ENCODE results near the gene COL4A2.

The COL4A2 gene

DNA sequence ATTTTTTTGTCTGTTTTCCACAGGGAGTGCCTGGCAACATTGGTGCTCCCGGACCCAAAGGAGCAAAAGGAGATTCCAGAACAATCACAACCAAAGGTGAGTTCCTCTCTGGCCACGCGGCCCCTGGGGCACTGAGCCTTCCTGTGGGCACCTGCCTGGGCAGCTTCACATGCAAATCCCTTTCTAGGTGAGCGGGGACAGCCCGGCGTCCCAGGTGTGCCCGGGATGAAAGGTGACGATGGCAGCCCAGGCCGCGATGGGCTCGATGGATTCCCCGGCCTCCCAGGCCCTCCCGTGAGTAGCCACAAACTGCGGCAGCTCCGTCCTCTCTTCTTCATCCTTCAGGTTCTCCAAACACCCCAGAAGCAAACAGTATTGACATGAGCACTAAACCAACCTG, 155.0 kb downstream of the COL4A2 start:
- DNase-seq, result no peak

DNA sequence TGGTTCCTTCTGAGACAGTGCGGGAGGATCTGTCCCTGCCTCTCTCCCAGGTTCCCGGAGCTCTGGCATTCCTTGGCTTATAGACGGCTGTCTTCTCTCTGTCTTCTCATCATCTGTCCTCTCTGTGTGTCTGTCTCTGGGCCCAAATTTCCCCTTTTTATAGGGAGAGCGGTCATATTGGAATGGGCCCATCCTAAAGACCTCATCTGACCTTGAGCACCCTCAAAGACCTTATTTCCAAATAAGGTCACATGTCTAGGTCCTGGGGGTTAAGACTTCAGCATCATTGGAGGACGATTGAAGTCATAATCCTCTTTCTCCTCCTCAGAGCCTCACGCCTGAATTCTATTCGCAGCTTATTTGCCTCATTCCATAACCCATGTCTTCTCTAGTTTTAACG, 156.1 kb downstream of the COL4A2 start:
- no peak for DNase-seq

DNA sequence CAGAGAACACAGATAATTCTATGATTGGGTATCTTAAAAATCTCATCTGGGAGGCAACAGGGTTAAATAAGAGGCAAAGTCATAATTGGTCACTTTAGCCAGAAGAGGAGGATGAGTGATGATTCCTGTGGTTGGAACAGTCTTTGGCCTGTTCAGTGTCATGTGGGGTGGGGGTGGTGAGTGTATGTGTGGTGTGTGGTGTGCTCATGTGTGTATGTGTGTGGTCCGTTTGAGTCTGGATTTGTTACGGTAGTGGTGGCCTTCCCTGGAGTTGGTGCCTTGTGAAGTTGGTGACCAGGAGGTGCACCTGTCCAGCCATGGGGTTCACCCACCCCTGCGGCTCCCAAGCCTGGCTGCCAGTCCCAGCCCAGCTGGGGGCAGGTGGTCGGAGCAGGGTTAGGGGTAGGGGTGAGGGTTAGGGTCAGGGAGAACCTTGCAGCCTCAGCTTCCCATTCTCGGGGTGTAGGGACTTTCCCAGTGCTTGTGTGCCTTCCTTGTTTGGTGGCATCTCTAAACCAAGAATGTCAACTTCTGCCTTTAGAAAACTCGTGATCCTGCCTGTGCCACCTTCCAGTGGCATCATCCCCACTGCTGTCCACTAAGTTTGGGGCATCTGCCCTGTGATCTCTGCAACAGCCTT, 156.9 kb downstream of the COL4A2 start:
- no peak for DNase-seq

DNA sequence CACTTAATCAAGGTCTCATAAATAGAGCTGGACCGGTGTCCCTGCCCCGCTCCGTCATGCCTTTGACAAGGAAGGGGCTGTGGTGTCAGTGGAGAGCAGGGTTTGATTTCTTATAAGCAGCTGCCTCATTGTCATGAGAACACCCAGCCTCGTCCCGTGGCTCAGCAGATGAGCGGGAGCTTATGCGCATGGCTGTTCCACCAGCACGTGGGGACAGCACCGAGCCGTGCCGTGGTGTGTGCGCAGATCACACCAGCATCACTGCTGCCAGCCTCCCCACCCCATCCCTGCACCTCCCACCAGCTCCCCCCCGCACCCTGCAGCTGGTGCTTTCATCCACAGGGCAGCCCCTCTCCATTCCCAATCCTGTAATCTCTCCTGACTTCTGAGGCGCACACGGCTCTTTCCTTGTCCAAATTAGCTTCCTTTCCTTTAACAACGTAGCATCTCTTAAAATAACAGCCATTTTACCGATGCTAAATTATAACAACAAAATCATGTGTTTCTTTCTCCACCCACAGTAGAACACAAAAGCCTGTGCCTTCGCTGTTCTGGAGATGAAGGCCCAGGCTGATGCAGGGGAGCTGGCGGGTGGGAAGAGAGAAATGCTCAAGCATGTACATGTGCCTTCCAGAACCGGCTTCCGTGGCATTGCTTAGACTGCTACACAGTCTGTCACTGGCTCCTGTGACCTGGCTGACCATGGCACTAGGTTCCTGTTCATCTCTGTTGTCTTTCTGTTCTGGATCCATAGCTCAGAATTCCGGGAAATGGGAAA, 157.7 kb downstream of the COL4A2 start:
- DNase-seq, result no peak

DNA sequence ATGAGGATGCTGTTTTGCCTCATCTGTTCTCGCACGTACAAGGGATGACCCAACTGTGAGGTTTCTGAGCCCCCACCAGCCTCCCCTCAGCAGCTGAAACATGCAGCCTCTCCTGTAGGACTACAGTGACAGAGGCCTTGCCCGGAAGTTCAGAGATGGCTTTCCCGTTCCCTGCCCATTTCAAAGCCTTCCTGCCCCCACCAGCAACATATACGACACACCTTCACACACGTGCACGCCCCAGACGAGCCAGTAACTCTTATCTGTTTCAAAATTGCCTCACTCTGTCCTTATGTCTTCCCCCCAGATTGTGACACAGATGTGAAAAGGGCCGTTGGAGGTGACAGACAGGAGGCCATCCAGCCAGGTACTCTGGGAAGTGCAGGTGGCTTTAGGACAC, 158.6 kb downstream of the COL4A2 start:
- no peak for DNase-seq

DNA sequence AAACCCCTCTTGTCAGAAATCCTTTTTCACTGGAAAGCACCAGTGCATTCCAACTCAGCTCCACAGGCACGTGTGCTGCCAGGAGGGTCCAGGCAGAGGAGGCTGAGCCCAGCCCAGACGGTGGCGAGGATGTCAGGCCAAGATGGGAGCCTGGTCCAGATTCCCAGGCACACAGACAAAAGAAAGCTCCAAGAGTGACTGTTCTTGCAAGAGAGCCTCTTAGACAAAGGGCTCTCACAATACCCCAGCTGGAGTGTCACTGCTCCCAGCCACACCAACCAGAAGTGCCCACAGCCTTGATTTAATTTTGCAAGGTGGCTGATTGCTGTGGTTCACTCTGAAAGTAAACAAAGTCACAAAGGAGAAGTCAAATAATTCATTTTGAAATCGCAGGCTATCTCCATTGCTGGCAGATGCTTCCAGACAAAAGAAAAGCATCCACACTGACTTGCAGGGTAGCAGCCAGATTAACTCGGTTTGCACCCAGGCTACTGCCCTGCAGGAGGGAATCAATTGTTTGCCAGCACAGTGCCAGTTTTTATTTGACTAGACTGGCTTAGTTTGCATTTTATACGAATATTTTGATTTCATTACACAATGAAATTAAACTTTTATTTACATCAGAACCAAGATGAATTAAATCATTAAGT, 159.3 kb downstream of the COL4A2 start:
- no peak for DNase-seq

DNA sequence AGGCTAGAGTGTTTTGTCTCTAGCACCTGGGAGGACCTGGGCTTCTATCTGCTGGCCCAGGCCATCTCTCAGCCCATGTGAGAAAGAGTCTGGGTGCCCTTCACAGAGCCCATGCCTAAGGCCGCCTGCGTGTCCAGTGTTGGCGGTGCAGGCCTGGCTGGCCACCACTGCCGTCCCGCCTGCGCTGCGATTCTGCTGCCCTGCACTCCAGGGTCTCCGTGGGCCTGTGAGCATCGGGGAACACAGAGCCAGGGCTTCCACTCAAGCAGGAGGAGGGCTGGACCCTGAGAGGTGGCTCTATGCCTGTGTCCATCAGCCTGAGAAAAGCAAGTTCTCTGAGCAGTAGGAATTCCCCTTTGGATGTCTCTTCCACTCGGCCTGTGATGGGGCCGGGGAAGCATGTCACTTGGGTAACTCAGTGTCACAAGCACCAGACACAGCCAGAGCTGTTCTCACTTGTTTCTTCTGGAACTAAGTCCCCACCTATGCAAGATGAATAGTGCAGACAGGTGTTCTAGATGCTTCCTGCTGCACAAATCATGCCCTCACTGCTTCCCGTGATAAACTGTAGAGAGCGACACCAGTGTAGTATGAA, 160.5 kb downstream of the COL4A2 start:
- no peak for DNase-seq

DNA sequence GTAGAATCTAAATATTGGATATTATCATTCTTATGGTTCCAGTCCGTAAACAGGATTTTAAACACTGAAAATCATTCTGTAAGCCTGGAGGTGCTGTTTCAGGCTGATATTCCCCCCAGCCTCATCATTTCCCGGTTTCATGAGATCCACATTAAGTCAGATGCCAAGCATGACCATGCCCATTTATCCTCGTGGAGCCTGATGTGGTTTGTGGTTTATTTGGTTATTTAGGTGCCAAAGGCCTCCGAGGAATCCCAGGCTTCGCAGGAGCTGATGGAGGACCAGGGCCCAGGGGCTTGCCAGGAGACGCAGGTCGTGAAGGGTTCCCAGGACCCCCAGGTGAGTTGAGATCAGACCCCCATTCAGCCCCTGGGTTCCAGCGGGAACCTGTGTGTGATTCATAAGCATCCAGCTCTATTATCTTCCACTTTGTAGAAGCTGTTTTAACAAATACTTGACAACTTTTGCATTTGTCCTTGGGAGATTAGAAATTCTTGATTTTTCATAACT, 162.0 kb downstream of the COL4A2 start:
- no peak for DNase-seq

DNA sequence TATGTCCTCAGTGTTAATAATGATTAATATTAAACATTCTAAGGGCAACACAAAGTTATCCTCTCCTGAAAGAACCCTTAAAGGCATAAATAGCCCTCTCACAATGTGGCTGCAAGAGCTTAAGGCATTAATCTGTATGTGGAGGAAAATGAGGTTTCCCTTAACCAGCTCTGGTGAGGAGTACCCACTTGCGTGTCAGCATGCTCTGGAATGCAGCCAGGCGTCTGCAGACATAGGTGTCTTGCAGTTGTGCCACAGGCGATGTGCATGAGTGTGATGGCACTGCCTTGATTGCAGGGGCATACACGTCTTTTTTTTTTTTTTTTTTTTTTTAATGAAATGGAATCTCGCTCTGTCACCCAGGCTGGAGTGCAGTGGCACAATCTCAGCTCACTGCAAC, 162.5 kb downstream of the COL4A2 start:
- DNase-seq, result no peak

DNA sequence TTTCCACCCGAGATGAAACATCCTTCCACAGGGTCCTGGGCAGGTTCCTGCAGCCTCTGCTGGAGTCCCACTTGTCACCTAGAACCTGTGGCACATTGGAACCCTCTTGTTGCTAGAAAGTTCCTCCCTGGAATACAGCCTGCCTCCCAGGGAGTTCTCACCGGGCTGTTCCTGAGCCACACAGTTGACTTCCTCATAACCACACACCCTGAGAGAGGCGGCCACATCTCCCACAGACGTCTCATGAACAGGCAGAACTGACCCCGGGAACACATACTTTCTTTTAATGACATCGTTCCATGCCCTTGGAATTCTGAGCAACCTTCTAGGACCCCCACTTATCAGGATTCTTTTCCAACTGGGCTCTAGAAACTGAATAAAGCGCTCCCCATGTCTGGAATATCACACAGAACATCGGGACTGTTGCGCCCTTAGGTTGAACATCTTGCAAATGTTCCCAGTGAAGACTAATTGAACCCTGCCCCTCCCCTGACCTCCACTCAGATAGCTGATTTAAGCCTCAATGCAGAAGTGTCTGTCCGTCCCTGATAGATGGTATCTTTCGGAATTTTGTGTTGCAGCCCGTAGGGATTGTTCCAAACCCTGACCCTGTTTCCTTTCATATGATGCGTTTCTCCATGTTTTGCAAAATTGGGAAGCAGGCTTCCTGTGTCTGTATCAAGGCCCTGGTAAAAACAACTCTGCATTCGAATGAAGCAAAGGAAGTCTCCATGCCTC, 163.4 kb downstream of the COL4A2 start:
- DNase-seq, result no peak

DNA sequence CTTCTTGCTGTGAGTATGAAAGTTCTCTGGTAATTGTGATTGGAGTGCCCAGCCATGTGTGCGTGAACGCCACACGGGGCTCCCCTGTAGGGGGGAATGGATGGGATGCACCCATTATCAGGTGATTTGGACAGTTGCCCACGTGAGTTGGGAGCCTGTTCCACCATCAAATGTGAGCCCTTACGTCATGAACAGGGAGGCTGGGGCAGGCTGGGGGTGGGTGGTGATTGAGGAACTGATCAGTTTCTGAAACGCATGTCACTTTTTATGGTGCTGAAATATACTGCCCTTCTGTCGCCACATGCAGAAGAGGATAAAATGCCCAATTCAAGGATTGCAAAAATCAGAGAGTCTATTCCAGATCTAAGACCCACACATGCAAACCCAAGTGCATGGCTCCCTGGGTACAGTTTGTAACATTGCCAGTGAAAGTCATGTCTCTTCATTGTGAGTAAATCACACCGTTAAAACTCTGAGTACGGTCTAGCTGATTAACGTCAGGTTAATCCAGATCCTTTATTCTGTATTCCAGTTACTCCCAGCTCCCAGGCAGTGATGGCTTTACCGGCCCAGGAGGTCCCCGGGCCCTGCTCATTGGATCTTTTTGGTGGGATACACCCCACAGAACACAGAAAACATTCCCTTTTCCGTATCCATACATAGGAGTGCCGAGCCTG, 164.2 kb downstream of the COL4A2 start:
- no peak for DNase-seq

DNA sequence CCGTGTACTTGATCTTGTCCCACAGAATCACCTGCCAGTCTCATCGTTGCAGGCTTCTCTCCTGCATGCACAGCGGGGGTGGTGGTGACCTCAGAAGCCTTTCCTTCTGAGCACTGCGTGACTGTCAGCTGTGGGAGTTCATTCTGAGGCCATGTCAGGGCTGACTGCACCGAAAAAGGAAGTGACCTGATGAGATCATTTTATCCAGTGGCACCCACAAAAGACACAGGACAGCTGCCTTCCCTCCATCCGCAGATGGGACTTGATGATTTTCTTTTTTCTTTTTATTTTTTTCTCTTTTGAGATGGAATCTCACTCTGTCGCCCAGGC, 164.7 kb downstream of the COL4A2 start:
- no peak for DNase-seq

DNA sequence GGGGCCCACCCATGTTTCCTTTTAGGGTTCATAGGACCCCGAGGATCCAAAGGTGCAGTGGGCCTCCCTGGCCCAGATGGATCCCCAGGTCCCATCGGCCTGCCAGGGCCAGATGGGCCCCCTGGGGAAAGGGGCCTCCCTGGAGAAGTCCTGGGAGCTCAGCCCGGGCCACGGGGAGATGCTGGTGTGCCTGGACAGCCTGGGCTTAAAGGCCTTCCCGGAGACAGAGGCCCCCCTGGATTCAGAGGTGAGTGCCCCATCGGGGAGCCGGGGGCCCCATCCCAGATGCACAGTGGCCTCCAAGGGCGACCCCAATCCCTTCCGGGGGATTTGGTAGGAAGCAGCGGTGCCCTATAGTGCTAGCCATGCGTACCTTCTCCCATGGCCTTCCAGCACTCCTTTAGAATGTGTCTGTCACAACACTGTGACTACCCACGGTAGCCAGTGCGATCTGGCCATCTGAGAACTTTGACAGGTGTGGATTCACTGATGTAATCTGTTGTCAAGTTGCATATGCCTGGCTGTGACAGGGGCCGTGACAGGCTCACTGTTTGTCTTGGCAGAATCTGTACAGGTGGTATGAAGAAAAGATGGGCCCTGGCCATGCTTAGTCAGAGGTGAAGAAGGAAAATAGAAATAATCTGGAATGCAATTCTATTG, 165.9 kb downstream of the COL4A2 start:
- no peak for DNase-seq

DNA sequence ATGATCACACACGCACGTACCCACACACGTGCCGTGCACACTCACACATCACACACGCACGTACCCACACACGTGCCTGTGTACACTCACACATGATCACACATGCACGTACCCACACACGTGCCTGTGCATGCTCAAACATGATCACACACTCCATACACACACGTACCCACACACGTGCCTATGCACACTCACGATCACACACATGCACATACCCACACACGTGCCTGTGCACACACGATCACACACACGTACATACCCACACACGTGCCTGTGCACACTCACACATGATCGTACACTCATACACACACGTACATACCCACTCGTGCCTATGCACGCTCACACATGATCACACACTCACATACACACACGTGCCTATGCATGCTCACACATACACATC, 167.6 kb downstream of the COL4A2 start:
- DNase-seq, result no peak

DNA sequence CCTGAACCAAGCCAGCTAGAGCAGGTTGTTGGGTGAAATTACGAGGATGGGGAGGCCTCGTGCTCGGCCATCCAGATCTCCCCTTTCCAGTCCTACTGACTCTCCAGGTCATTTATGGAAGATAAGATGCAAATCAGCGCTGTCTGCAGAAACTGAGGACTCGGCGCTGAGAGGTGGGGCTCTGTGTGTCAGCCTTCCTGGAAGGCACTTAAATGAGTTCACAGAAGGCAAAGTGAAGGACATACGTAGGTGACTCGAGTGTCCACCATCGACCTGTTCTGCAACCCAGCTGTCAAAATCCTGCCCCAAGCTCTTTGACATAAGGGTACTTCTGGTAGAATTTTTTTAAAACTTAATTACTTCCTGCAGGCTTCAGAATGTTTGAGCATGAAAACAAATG, 168.0 kb downstream of the COL4A2 start:
- no peak for DNase-seq

DNA sequence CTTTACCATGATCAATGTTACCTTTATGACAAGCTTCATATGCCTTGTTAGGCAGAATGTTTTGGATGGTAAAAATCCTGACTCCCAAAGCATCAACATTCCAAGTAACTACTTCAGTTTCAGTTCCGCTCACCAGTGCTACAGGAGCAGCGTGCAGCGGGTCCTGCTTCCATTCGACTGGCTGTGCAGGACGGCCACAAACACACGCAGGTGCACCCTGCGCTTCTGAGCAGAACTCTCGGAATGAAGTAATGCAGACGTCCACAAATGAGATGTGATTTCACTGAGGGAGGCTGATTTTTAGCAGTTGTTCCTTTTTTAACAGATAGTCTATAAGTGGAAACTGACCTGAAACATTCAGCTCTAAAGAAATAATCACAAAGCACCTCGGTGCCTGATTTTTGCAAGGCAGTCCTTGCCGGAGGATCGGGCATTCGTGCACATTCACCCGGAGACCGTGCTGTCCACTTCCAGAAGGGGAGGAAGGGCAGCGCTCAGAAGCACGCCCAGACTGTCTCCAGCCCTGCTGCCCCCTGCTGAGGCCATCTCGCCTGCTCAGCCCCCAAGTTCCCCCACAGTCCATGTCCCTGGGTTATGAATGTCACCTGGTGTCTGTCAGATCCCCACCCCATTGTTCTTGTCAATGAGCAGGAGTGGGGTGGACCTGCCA, 168.6 kb downstream of the COL4A2 start:
- no peak for DNase-seq

DNA sequence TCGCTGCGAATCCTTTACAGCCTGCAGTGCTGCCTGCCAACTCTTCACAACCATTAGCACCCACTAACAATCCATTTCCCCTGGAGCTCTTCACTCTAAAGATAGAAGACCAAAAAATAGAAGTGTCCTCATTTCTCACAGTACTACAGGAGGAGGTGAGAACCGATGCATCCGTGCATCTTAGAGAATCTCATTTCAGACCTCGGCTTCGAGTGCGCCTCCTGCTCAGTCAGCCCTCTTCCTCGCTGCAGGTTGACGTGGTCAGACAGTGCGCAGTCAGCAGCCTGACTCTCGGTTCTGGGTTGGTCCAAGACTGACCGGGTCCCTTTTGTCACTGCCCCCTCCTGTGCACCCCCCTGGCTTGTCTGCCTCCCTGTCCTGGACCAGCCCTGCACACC, 169.1 kb downstream of the COL4A2 start:
- no peak for DNase-seq

DNA sequence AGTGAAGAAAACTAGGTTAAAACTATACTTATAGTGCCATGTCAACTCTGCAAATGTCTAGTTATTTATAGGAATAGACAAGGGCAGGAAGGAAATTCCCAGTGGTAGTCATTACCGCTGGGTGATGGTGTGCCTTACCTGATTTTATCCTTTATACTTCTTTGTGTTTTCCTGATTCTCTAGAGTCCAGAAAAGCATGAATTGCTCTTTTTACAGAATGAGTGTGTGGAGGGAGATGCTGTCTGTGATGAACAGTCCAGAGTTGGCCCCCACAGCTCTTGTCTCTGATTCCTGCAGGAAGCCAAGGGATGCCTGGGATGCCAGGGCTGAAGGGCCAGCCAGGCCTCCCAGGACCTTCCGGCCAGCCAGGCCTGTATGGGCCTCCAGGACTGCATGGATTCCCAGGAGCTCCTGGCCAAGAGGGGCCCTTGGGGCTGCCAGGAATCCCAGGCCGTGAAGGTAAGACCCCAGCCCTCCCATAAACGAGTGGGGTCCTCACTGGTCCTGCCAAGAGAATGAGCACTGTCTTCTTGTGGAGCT, 170.7 kb downstream of the COL4A2 start:
- DNase-seq, result no peak

DNA sequence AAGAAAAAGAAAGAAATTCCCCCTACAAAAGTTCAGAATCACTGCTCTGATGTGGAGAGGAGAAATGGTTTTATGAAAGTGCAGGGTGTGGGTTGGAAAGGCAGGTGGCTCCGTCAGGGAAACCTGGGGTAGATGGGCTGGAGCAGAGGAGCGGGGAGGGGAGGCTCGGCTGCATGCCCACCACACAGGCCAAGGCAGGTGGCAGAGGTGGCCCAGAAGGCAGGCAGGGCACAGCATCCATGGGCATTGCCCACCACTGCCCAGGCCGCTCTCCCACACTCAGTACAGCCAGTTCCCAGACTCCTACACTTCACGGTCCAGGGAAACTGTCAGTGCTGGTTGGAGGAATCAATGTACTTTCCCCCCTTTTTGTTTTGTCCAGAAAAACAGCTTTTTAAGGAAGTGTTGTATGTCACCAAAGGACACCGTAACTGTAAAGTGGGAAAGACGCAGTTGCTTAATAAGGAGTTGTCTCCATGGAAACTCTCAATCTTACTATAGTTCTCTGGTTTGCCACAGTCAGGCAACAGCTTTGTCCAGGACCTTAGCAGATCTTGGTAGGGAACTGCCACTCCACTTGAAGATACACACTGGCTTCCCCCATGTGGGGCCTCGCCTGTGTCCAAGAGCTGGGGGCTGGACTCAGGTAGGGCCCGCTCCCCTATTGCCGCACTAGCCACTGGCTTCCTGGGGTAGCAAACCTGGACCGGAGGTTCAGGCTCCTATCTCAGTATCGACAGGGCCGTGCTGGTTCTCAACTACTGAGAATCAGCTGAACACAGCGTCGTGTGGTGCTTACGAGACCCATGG, 171.5 kb downstream of the COL4A2 start:
- DNase-seq, result no peak

DNA sequence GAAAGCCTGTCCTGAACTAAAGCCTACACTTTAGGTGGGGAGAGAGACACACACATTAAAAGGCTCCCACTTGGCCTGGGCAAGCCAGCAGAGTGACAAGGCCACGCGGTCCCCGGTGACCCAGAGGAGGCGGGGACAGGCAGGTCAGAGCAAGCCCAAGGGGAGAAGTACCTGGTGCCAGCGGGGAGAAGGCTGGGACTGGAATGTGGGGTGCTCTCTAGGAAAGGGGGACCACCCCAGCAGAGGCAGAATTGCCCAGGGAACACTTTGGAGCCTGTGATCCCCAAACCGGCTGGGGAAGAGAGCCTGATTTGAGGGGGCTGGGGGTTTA, 172.1 kb downstream of the COL4A2 start:
- no peak for DNase-seq
